Endothelial cell of umbilical vein (primary cell): ENCODE measurements around the gene PDE4C. TPM values are rescaled to one million over a fixed set of nuclear protein-coding genes. Genes with fewer than 3 reads are reported as not detected.

Source experiments
- BruUV-seq: library from RNA; stranded (reverse); fragments of 400-500 nt; replicated peaks from 2 replicates; lab custom pipeline; 2021; lab: Mats Ljungman, UMichigan
- CTCF ChIA-PET: fragments of 300-600, 350-600 bp; sonication (Branson Sonifier 250); formaldehyde crosslinking; loops from one replicate; lab custom pipeline; 2021; ENCODE audit warnings: antibody characterized with exemption, inconsistent platforms; lab: Charles Lee
- POLR2A ChIA-PET: fragments of 300-600, 350-600 bp; sonication (Branson Sonifier 250); formaldehyde crosslinking; loops from one replicate; lab custom pipeline; 2021; ENCODE audit warnings: antibody characterized with exemption, inconsistent platforms; lab: Charles Lee
- DNase-seq: peaks from one replicate; pipeline ENCODE4 v3.0.0-alpha.2; 2011; ENCODE audit warnings: low read depth, low spot score
- FAIRE-seq: peaks from 2 replicates; lab custom pipeline; 2011; peaks lifted over from hg19 to GRCh38; lab: Jason Lieb, UNC
- H2AFZ ChIP-seq: 2 replicates; pipeline ENCODE4 v1.6.0; 2012; ENCODE audit warnings: low read depth, low read length, control low read depth, inconsistent platforms
- H3K27ac ChIP-seq: 2 replicates; pipeline ENCODE4 v1.5.1; 2011; ENCODE audit warnings: low read depth, mild to moderate bottlenecking, control low read depth, low read length, moderate library complexity; ENCODE audit not compliant: insufficient read depth
- H3K27me3 ChIP-seq, 2 experiments: 2 replicates each; pipeline versions ENCODE4 v1.6.0 to v1.6.1; 2011; ENCODE audit warnings: low read length in 2 of 2, mixed read lengths in 1 of 2; ENCODE audit not compliant: control insufficient read depth in 2 of 2, insufficient read depth in 2 of 2
- H3K36me3 ChIP-seq, 2 experiments: 2 replicates in 1 of 2; 3 replicates in 1 of 2; pipeline ENCODE4 v1.5.1; 2011; ENCODE audit warnings: low read length in 2 of 2, mild to moderate bottlenecking in 1 of 2, moderate library complexity in 1 of 2; ENCODE audit not compliant: control insufficient read depth in 2 of 2, insufficient read depth in 2 of 2; ENCODE audit errors: extremely low read depth in 1 of 2
- H3K4me1 ChIP-seq: 3 replicates; pipeline ENCODE4 v1.5.1; 2011; ENCODE audit warnings: mild to moderate bottlenecking, low read length; ENCODE audit not compliant: control insufficient read depth, insufficient read depth; ENCODE audit errors: extremely low read depth
- H3K4me2 ChIP-seq: 2 replicates; pipeline ENCODE4 v1.6.1; 2011; ENCODE audit warnings: low read length, control low read depth, mixed read lengths; ENCODE audit not compliant: insufficient read depth
- H3K4me3 ChIP-seq, 3 experiments: fragments of 200-600 bp in 1 of 3; sonication (generic), shearing (Covaris generic) in 1 of 3; replicated peaks in 1 of 3; 2 replicates each; pipeline ENCODE4 v1.5.1; 2011 to 2016; ENCODE audit warnings: control low read depth in 3 of 3, low read length in 3 of 3, mild to moderate bottlenecking in 2 of 3, inconsistent platforms in 1 of 3, low read depth in 1 of 3, moderate library complexity in 1 of 3; ENCODE audit not compliant: insufficient read depth in 1 of 3
- H3K79me2 ChIP-seq: 2 replicates; pipeline ENCODE4 v1.6.0; 2012; ENCODE audit warnings: low read length, inconsistent platforms; ENCODE audit not compliant: control insufficient read depth, insufficient read depth
- H3K9ac ChIP-seq: replicated peaks from 2 replicates; pipeline ENCODE3; 2011; ENCODE audit warnings: low read length, control low read depth; ENCODE audit not compliant: insufficient read depth; ENCODE audit errors: extremely low read depth
- H3K9me1 ChIP-seq: replicated peaks from 3 replicates; pipeline ENCODE4 v1.6.0; 2011; ENCODE audit warnings: mild to moderate bottlenecking, low read length; ENCODE audit not compliant: control insufficient read depth, insufficient read depth; ENCODE audit errors: extremely low read depth
- H3K9me3 ChIP-seq: replicated peaks from 2 replicates; pipeline ENCODE4 v1.5.1; 2012; ENCODE audit warnings: low read length, inconsistent platforms; ENCODE audit not compliant: control insufficient read depth, insufficient read depth
- H4K20me1 ChIP-seq: replicated peaks from 2 replicates; pipeline ENCODE3; 2011; ENCODE audit warnings: mild to moderate bottlenecking, low read length; ENCODE audit not compliant: control insufficient read depth, insufficient read depth; ENCODE audit errors: extremely low read depth
- EZH2 ChIP-seq: IDR thresholded peaks from 2 replicates; pipeline ENCODE4 v1.6.1; 2012; ENCODE audit warnings: borderline replicate concordance, low read depth, mild to moderate bottlenecking, moderate library complexity, low read length, inconsistent platforms; ENCODE audit not compliant: severe bottlenecking
- FOS ChIP-seq: IDR thresholded peaks from 2 replicates; pipeline ENCODE4 v1.6.1; 2011; ENCODE audit warnings: mild to moderate bottlenecking, low read length, moderate library complexity, borderline replicate concordance; ENCODE audit not compliant: insufficient read depth
- GATA2 ChIP-seq: IDR thresholded peaks from 2 replicates; pipeline ENCODE4 v1.7.0; 2011; ENCODE audit warnings: low read depth, mild to moderate bottlenecking, moderate library complexity, mixed read lengths, low read length; ENCODE audit not compliant: insufficient read length, insufficient read depth
- JUN ChIP-seq: IDR thresholded peaks from 2 replicates; pipeline ENCODE4 v1.6.1; 2011; ENCODE audit warnings: borderline replicate concordance, low read depth; ENCODE audit not compliant: insufficient read length, insufficient read depth
- MYC ChIP-seq: IDR thresholded peaks from one replicate; pipeline ENCODE4 v1.6.1; 2011; ENCODE audit warnings: mild to moderate bottlenecking, low read depth, low read length
- POLR2A ChIP-seq: IDR thresholded peaks from 2 replicates; pipeline ENCODE4 v1.6.1; 2012; ENCODE audit warnings: low read depth, mild to moderate bottlenecking, control low read depth, low read length
- POLR2AphosphoS5 ChIP-seq: IDR thresholded peaks from 2 replicates; pipeline ENCODE4 v1.6.1; 2012; ENCODE audit warnings: low read depth, mild to moderate bottlenecking, control low read depth, low read length, moderate library complexity; ENCODE audit not compliant: insufficient read depth
- dilution Hi-C: fragments of 300-500 bp; cut with MboI; formaldehyde crosslinking; loops from one replicate; pipeline ENCODE4 v1.15.0; 2019; ENCODE audit warnings: low sequenced_read_pairs; ENCODE audit not compliant: extremely low pct_ligation_motif_present
- intact Hi-C: fragments of 100-400 bp; cut with micrococcal nuclease; formaldehyde crosslinking; loops from one replicate; pipeline ENCODE4 v1.10.0; 2022
- polyA plus RNA-seq, 4 experiments: library from polyadenylated mRNA; depleted of rRNA in 3 of 4; stranded (reverse) in 3 of 4; unstranded in 1 of 4; fragments of >200 nt; gene quantifications; 2 replicates each; pipeline versions ENCODE4 v1.2.1 to v1.2.3, GENCODE V29; 2011 to 2012; ENCODE audit warnings: missing spikeins in 1 of 4
- total RNA-seq: library from RNA; stranded (reverse); gene quantifications from 2 replicates; pipeline ENCODE4 v1.2.3, GENCODE V29; 2021
- TF ChIP-seq, protein P1 (sequence below), 2 donors: IDR thresholded peaks; 1 replicate in 1 of 2; 2 replicates in 1 of 2; pipeline ENCODE4 v1.5.1; 2011; ENCODE audit warnings: low read length in 2 of 2, mild to moderate bottlenecking in 2 of 2, moderate library complexity in 2 of 2, control low read depth in 1 of 2, inconsistent platforms in 1 of 2, low read depth in 1 of 2; ENCODE audit not compliant: insufficient read depth in 1 of 2; ENCODE audit errors: extremely low read depth in 1 of 2
- TF ChIP-seq, protein P2 (sequence below): IDR thresholded peaks from 2 replicates; pipeline ENCODE4 v1.6.1; 2011; ENCODE audit not compliant: insufficient read depth, insufficient read length

The PDE4C gene
- total and polyA plus RNA-seq, 2 donors (not counting 3 experiments of a cell fraction or from before 2014, with no cell fraction given) = 0.29 to 0.97 TPM

DNA sequence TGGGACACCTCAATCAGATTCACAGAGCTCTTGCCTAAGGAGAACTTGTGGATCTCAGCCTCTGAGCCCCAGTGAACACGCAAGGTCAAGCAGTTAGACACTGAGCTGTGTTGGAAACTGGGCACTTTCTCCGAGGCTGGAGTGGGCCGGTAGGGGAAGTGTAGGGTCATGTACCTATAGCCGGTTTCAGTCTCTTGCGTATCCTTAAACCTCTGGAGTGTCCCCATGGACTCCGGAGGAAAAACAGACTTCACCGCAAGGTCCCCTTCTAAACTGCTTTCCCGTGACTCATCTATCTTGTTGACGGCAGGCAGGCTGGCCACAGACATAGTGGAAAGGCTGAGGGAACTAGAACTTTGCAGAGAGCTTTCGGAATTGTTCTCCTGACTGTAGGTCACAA is 36.7 kb upstream of the PDE4C start:
- Histone ChIP-seq H3K27ac (no peak overlapping the region), H3K4me2 (no peak overlapping the region), H3K9ac (no peak overlapping the region), H3K4me3 (no peak overlapping the region), H3K9me1 (no peaks in the 10 kb centered on the region), H2AFZ (no peak overlapping the region), H4K20me1 (no peaks in the 10 kb centered on the region), H3K4me1 (no peaks in the 10 kb centered on the region), H3K36me3 (peaks cover 0 to 12% of the 10 kb centered on the region in 2 experiments), H3K9me3 (no peaks in the 10 kb centered on the region), H3K79me2 (no peaks in the 10 kb centered on the region), H3K27me3 (no peaks in the 10 kb centered on the region)
- intact Hi-C loops (no loop called here), dilution Hi-C loops (no loop called here)
- no TSS peak for BruUV-seq
- ChIA-PET CTCF (interaction anchor here (1.0 to 2.1 kb wide), 6 partner anchors 10 to 150 kb away, joined by 3 to 7 read pairs (median 4); no protein-coding TSS in a partner anchor), POLR2A (interaction anchor here (0.5 kb wide), 1 partner anchor 10 kb away, joined by 4 read pairs; no protein-coding TSS in a partner anchor)
- TF ChIP-seq POLR2AphosphoS5 = no peak
- no peak for TF ChIP-seq EZH2
- TF ChIP-seq, protein P1, sequence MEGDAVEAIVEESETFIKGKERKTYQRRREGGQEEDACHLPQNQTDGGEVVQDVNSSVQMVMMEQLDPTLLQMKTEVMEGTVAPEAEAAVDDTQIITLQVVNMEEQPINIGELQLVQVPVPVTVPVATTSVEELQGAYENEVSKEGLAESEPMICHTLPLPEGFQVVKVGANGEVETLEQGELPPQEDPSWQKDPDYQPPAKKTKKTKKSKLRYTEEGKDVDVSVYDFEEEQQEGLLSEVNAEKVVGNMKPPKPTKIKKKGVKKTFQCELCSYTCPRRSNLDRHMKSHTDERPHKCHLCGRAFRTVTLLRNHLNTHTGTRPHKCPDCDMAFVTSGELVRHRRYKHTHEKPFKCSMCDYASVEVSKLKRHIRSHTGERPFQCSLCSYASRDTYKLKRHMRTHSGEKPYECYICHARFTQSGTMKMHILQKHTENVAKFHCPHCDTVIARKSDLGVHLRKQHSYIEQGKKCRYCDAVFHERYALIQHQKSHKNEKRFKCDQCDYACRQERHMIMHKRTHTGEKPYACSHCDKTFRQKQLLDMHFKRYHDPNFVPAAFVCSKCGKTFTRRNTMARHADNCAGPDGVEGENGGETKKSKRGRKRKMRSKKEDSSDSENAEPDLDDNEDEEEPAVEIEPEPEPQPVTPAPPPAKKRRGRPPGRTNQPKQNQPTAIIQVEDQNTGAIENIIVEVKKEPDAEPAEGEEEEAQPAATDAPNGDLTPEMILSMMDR (IDR thresholded peaks at IDR 0.05; ENCODE audit: extremely low read depth in 1 of 2, insufficient read depth in 1 of 2, low read depth in 1 of 2, low read length in 2 of 2) = no peak
- TF ChIP-seq, protein P2, sequence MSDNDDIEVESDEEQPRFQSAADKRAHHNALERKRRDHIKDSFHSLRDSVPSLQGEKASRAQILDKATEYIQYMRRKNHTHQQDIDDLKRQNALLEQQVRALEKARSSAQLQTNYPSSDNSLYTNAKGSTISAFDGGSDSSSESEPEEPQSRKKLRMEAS = no peak
- TF ChIP-seq POLR2A = no peak
- no peak for TF ChIP-seq FOS
- no peak for TF ChIP-seq MYC
- no peak for TF ChIP-seq JUN
- TF ChIP-seq GATA2 = no peak
- no peak for DNase-seq
- no peak for FAIRE-seq
